Esophagus squamous epithelium (tissue), 4 donors: Measurements from ENCODE around the gene NAV2.

ENCODE experiments used
- POLR2A ChIP-seq, 4 donors: fragments of 450-650 bp; IDR thresholded peaks; one replicate each; pipeline ENCODE4 v1.6.1; 2017; ENCODE audit warnings: antibody characterized with exemption in 4 of 4, mild to moderate bottlenecking in 4 of 4, moderate library complexity in 3 of 4
- TF ChIP-seq, protein P1 (sequence below), 6 experiments: fragments of 450-650 bp in 4 of 6; fragments of 200-600 bp in 2 of 6; sonication (generic) in 2 of 6; IDR thresholded peaks; one replicate each; pipeline ENCODE4 v1.5.1; 2016 to 2019; ENCODE audit warnings: antibody characterized with exemption in 6 of 6, mild to moderate bottlenecking in 4 of 6, moderate library complexity in 4 of 6

DNA sequence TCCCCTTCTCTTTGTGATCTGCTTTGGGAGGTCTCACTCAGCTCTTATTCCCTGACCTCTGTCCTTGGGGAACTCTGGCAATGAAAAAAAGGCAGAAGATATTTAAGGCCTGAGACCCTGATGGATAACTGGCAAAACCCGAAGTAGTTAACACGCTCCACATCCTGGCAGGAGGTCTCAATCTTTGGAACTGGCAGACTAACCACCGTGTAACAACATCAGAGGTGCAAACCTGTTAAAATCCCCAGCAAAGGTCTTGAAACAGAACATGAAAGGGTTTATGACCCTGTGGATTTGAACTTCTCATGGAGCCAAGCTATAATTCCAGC lies 287.3 kb downstream of the NAV2 start:
- TF ChIP-seq POLR2A (IDR thresholded peaks at IDR 0.05) = no peak
- TF ChIP-seq, protein P1, sequence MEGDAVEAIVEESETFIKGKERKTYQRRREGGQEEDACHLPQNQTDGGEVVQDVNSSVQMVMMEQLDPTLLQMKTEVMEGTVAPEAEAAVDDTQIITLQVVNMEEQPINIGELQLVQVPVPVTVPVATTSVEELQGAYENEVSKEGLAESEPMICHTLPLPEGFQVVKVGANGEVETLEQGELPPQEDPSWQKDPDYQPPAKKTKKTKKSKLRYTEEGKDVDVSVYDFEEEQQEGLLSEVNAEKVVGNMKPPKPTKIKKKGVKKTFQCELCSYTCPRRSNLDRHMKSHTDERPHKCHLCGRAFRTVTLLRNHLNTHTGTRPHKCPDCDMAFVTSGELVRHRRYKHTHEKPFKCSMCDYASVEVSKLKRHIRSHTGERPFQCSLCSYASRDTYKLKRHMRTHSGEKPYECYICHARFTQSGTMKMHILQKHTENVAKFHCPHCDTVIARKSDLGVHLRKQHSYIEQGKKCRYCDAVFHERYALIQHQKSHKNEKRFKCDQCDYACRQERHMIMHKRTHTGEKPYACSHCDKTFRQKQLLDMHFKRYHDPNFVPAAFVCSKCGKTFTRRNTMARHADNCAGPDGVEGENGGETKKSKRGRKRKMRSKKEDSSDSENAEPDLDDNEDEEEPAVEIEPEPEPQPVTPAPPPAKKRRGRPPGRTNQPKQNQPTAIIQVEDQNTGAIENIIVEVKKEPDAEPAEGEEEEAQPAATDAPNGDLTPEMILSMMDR (IDR thresholded peaks at IDR 0.05) = no peak
